OCI-LY7 (cell line): ENCODE data around the gene TRIM14.

ENCODE experiments used
- CTCF ChIP-seq: fragments of 200-600 bp; sonication (generic); conservative IDR thresholded peaks from 2 replicates; pipeline ENCODE4 v1.5.1; 2014; ENCODE audit warnings: mild to moderate bottlenecking, antibody characterized with exemption, low read length, moderate library complexity, mixed read lengths
- EZH2phosphoT487 ChIP-seq: fragments of 200-600 bp; sonication (generic); IDR thresholded peaks from 2 replicates; pipeline ENCODE4 v1.6.1; 2018; ENCODE audit warnings: low read depth, borderline replicate concordance, mild to moderate bottlenecking, mixed run types, antibody characterized with exemption, low read length, moderate library complexity, mixed read lengths

GRCh38 chr9:98096091-98096490 is 22.9 kb downstream of the TRIM14 start:
- no peak for TF ChIP-seq CTCF
- no peak for TF ChIP-seq EZH2phosphoT487
